Activated CD4-positive, alpha-beta T cell treated with anti-CD3 and anti-CD28 coated beads, Interleukin-2, amount 10 ng/mL, durations not matched to agents 24 days and 14 days (primary cell): ENCODE results near the gene SIRT3. TPM values are rescaled to one million over a fixed set of nuclear protein-coding genes. Genes with fewer than 3 reads are reported as not detected.
"Not testable (repeated sequence)": the region's sequence is repeated elsewhere in the genome, so short reads cannot be mapped to it uniquely, and the experiment has no call there.

Experiments
- DNase-seq: peaks from one replicate; pipeline ENCODE4 v3.0.0; 2022
- H3K27ac Mint-ChIP-seq: one replicate; pipeline ENCODE4 v1.8.0; 2022; ENCODE audit warnings: mild to moderate bottlenecking, mixed read lengths
- H3K27me3 Mint-ChIP-seq: one replicate; pipeline ENCODE4 v1.8.0; 2022; ENCODE audit warnings: mixed read lengths
- H3K36me3 Mint-ChIP-seq: one replicate; pipeline ENCODE4 v1.8.0; 2022; ENCODE audit warnings: low read depth, mild to moderate bottlenecking, mixed read lengths
- H3K4me1 Mint-ChIP-seq: one replicate; pipeline ENCODE4 v1.8.0; 2021; ENCODE audit warnings: mixed read lengths
- H3K4me3 Mint-ChIP-seq: one replicate; pipeline ENCODE4 v1.8.0; 2022; ENCODE audit warnings: mild to moderate bottlenecking, moderate library complexity, mixed read lengths
- H3K9me3 Mint-ChIP-seq: one replicate; pipeline ENCODE4 v1.8.0; 2021; ENCODE audit warnings: mixed read lengths
- intact Hi-C: fragments of 100-400 bp; cut with micrococcal nuclease; formaldehyde crosslinking; loops from one replicate; pipeline ENCODE4 v1.15.1; 2023
- total RNA-seq: library from RNA; stranded (reverse); gene quantifications from 2 replicates; pipeline ENCODE4 v1.2.3, GENCODE V29; 2022

SIRT3 gene
- total RNA-seq, 1 donor from 2014 or later: 17.6 TPM

- peaks cover 49% of the 10 kb centered on the region for H3K36me3 Mint-ChIP-seq
Measured at GRCh38 chr11:203945-204586, 32.1 kb downstream of the SIRT3 start.

GRCh38 chr11:203056-203944, 32.8 kb downstream of the SIRT3 start:
- no peaks in the 10 kb centered on the region for H3K27me3 Mint-ChIP-seq
- H3K4me3 Mint-ChIP-seq: no peak overlapping the region
- H3K36me3 Mint-ChIP-seq: peaks cover 45% of the 10 kb centered on the region
- H3K9me3 Mint-ChIP-seq: no peaks in the 10 kb centered on the region
- peak; percentile 55 for DNase-seq
- intact Hi-C loops: no loop called here
- peaks cover 31% of the 10 kb centered on the region for H3K4me1 Mint-ChIP-seq
- peak overlapping the region; percentile 43 for H3K27ac Mint-ChIP-seq

More at GRCh38 chr11:203945-204586, 32.1 kb downstream of the SIRT3 start:
- Mint-ChIP-seq H3K4me1 (peaks cover 31% of the 10 kb centered on the region), H3K27ac (peak overlapping the region; percentile 43), H3K27me3 (no peaks in the 10 kb centered on the region), H3K4me3 (peak overlapping the region; percentile 15), H3K9me3 (no peaks in the 10 kb centered on the region)
- peak; percentile 57 for DNase-seq
- intact Hi-C loops: no loop called here

- Mint-ChIP-seq H3K27me3 (no peaks in the 10 kb centered on the region), H3K4me1 (peaks cover 31% of the 10 kb centered on the region), H3K36me3 (peaks cover 42% of the 10 kb centered on the region), H3K27ac (peak overlapping the region; percentile 89), H3K4me3 (peak overlapping the region; percentile 66), H3K9me3 (no peaks in the 10 kb centered on the region)
- intact Hi-C loops: no loop called here
- no peak for DNase-seq
Measured at GRCh38 chr11:202490-202889, 33.7 kb downstream of the SIRT3 start.

- DNase-seq: no peak
- Mint-ChIP-seq H3K27ac (peak overlapping the region; percentile 89), H3K4me1 (peaks cover 31% of the 10 kb centered on the region), H3K9me3 (no peaks in the 10 kb centered on the region), H3K4me3 (peak overlapping the region; percentile 66), H3K36me3 (peaks cover 38% of the 10 kb centered on the region), H3K27me3 (no peaks in the 10 kb centered on the region)
- intact Hi-C loops: no loop called here
Measured at GRCh38 chr11:201966-202365, 34.2 kb downstream of the SIRT3 start.

GRCh38 chr11:200224-201003, 35.7 kb downstream of the SIRT3 start:
- Mint-ChIP-seq H3K9me3 (no peaks in the 10 kb centered on the region), H3K4me3 (no peak overlapping the region), H3K36me3 (peaks cover 30% of the 10 kb centered on the region), H3K4me1 (peaks cover 29% of the 10 kb centered on the region), H3K27ac (peak overlapping the region; percentile 70), H3K27me3 (no peaks in the 10 kb centered on the region)
- intact Hi-C loops: no loop called here
- DNase-seq: peak; percentile 53

GRCh38 chr11:199782-200181, 36.4 kb downstream of the SIRT3 start:
- peak; percentile 55 for DNase-seq
- intact Hi-C loops: no loop called here
- Mint-ChIP-seq H3K9me3 (no peaks in the 10 kb centered on the region), H3K27ac (no peak overlapping the region), H3K27me3 (no peaks in the 10 kb centered on the region), H3K4me3 (no peak overlapping the region), H3K36me3 (peaks cover 25% of the 10 kb centered on the region), H3K4me1 (peaks cover 29% of the 10 kb centered on the region)

- Mint-ChIP-seq H3K27ac (no peak overlapping the region), H3K4me3 (no peak overlapping the region), H3K9me3 (no peaks in the 10 kb centered on the region), H3K27me3 (no peaks in the 10 kb centered on the region), H3K36me3 (peaks cover 21% of the 10 kb centered on the region), H3K4me1 (peaks cover 26% of the 10 kb centered on the region)
- DNase-seq: peak; percentile 55
- intact Hi-C loops: no loop called here
Measured at GRCh38 chr11:199004-199581, 37.0 kb downstream of the SIRT3 start.

GRCh38 chr11:198236-198806, 37.8 kb downstream of the SIRT3 start:
- peak overlapping the region; percentile 72 for H3K27ac Mint-ChIP-seq
- peaks cover 14% of the 10 kb centered on the region for H3K36me3 Mint-ChIP-seq
- no peak overlapping the region for H3K4me3 Mint-ChIP-seq
- DNase-seq: peak; percentile 52
- H3K27me3 Mint-ChIP-seq: no peaks in the 10 kb centered on the region
- intact Hi-C loops: no loop called here
- peaks cover 21% of the 10 kb centered on the region for H3K4me1 Mint-ChIP-seq
- no peaks in the 10 kb centered on the region for H3K9me3 Mint-ChIP-seq

GRCh38 chr11:197741-198235, 38.4 kb downstream of the SIRT3 start:
- intact Hi-C loops: no loop called here
- peaks cover 8% of the 10 kb centered on the region for H3K36me3 Mint-ChIP-seq
- DNase-seq: peak; percentile 55
- H3K27me3 Mint-ChIP-seq: no peaks in the 10 kb centered on the region
- peaks cover 16% of the 10 kb centered on the region for H3K4me1 Mint-ChIP-seq
- no peak overlapping the region for H3K27ac Mint-ChIP-seq
- no peak overlapping the region for H3K4me3 Mint-ChIP-seq
- no peaks in the 10 kb centered on the region for H3K9me3 Mint-ChIP-seq

- no peaks in the 10 kb centered on the region for H3K27me3 Mint-ChIP-seq
- no peaks in the 10 kb centered on the region for H3K9me3 Mint-ChIP-seq
- H3K4me3 Mint-ChIP-seq: no peak overlapping the region
- peaks cover 10% of the 10 kb centered on the region for H3K4me1 Mint-ChIP-seq
- intact Hi-C loops: no loop called here
- H3K27ac Mint-ChIP-seq: no peak overlapping the region
- peak; percentile 55 for DNase-seq
- H3K36me3 Mint-ChIP-seq: peaks cover 3% of the 10 kb centered on the region
Measured at GRCh38 chr11:196786-197731, 39.1 kb downstream of the SIRT3 start.

GRCh38 chr11:193481-193880, 42.7 kb downstream of the SIRT3 start:
- DNase-seq: peak; percentile 55
- H3K9me3 Mint-ChIP-seq, H3K36me3 Mint-ChIP-seq, H3K27me3 Mint-ChIP-seq, intact Hi-C loops, H3K27ac Mint-ChIP-seq, H3K4me3 Mint-ChIP-seq, H3K4me1 Mint-ChIP-seq: not testable (repeated sequence)

GRCh38 chr11:192674-193128, 43.4 kb downstream of the SIRT3 start, which contains the start of gene SCGB1C1:
TSS of gene SCGB1C1 (plus strand) at chr11:193078. CDS start at chr11:193100, 22 bp downstream.
- DNase-seq, H3K4me1 Mint-ChIP-seq, H3K27ac Mint-ChIP-seq, H3K36me3 Mint-ChIP-seq, intact Hi-C loops, H3K9me3 Mint-ChIP-seq, H3K4me3 Mint-ChIP-seq, H3K27me3 Mint-ChIP-seq: not testable (repeated sequence)
